SHP77 treated with DMSO at 0.1 percent for 48 hours (cell line): ENCODE measurements around the gene CDKN2B-AS1.
"Not testable (repeated sequence)": the region's sequence is repeated elsewhere in the genome, so short reads cannot be mapped to it uniquely, and the experiment has no call there.

ENCODE experiments used
- DNase-seq: peaks from one replicate; lab custom pipeline; 2025; lab: John Stamatoyannopoulos, UW

CDKN2B-AS1 gene

DNA sequence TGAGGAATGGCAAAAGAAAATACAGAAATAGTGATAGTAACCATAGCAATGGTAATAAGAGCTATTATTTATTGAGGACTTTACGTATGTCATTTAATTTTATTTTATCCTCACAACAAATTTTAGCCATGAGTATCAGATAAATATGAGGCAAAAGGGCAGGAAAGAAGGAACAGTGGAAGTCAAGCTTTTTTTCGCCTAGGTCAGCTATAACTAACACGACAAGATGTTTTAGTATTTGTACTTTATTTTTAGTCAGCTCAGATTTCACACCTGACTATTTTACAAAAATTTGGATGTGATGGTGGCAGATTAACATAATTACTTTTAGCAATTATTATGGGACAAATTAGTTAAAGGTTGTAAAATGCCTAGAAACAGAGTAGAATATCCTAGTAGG is 49.3 kb downstream of the CDKN2B-AS1 start:
- DNase-seq: no peak

DNA sequence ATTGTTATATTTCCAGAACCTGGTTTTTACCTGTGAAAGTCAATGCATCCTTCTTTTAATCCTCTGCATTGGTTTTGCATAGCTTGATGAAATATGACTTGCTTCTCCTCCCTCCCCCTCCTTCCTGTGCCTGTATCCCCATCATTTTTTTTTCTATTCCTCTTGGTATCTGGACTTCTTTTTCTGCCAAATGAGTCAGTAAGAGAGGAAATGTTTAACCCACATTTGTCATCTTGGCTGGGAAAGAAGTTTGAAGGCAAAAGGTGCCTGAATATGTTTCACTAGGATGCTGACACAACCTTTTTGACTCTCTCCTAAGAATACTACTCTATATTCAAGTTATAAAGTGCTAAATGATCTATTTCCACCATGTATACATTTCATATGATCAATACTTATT is 50.0 kb downstream of the CDKN2B-AS1 start:
- DNase-seq: no peak

- no peak for DNase-seq
Measured at GRCh38 chr9:22045423-22045822, 50.8 kb downstream of the CDKN2B-AS1 start.

GRCh38 chr9:22046243-22046885 is 51.8 kb downstream of the CDKN2B-AS1 start:
- DNase-seq: no peak

GRCh38 chr9:22047596-22047995 is 53.0 kb downstream of the CDKN2B-AS1 start:
- no peak for DNase-seq

DNA sequence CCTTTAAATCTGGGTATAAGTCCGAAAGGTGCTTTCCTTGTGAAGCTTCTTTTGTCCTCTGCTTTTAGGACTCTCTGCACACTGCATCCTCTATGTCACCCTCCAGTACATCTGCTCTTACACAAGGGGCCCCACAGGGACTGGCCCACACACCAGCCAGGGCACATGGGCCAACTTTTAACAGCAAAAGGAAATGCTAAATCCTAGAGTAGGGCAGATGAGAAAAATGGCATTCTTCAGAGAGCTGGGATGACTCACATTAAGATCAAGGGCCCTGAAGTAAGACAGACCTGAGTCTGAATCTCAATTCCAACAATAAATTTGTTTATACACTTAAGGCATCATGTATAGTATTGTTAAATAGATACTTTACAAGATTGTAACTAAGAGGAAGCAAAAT is 54.8 kb downstream of the CDKN2B-AS1 start:
- DNase-seq: no peak

DNA sequence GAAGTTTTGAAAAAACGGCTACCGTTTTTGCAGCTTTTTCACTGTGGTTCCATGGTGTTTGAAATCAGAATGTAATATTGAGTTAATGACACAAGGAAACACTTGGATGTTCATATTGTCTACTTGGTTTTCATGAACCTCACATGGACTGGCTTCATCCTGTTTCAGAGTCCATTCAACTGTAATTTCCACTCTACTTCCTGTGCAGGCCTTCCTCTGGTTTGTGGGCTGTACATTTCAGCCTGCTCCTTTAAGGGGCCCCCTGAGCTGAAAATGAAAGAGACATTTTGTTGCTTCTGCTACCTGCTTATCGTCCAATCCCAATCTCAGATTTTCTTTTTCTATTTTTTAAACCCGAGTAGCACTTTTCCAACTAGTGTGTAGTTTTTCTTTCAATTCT is 56.3 kb downstream of the CDKN2B-AS1 start:
- DNase-seq: no peak

- no peak for DNase-seq
Measured at GRCh38 chr9:22052376-22052945, 57.9 kb downstream of the CDKN2B-AS1 start.

DNA sequence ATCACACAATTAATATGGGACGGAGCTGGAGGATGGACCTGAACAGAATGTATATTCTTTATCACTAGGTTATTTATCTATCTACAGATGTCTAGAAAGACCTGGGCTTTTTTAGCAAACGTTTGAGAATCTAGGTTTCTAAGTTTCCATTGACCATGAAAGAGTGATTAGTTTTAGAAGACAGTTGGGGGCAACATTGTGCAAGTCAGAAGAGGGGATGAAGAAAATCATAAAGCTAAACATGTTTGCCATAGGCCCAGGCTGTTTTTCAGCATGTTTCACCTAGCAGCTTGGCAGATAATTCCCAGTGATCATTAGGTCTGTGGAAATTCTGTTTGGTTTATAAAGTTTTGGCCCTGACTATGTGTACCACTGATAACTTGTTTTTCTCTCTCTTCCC is 58.6 kb downstream of the CDKN2B-AS1 start:
- no peak for DNase-seq

DNA sequence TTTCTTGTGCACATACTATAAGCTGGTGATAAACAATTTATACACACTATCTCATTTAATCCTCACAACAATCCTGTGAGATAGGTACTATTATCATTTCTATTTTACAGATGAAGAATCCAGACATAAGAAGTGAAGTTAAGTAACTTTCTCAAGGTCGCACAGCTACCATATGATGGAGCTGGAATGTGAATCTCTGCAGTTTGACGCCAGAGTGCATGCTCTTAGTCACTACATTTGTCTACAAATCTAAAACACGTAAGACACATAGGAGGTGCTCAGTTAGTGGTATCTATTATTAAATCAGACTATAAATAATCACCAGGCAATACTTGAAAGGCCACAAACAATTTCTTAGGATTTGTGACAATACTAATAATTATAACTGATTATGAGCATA is 59.5 kb downstream of the CDKN2B-AS1 start:
- DNase-seq: no peak

DNA sequence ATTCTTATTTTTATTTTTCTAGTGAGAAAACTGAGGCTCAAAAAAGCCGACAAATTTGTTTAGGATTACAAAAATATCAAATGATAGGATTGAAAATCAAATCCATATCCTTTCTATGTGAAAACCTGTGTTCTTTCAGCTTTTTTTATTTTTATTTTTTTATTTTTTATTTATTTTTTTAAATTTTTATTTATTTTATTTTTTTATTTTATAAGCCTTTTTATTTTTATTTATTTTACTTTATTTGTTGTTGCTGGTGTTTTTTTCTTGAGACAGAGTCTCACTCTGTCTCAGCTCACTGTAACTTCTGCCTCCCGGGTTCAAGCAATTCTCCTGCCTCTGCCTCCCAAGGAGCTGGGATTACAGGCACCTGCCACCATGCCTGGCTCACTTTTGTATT is 59.9 kb downstream of the CDKN2B-AS1 start:
- DNase-seq: no peak

DNA sequence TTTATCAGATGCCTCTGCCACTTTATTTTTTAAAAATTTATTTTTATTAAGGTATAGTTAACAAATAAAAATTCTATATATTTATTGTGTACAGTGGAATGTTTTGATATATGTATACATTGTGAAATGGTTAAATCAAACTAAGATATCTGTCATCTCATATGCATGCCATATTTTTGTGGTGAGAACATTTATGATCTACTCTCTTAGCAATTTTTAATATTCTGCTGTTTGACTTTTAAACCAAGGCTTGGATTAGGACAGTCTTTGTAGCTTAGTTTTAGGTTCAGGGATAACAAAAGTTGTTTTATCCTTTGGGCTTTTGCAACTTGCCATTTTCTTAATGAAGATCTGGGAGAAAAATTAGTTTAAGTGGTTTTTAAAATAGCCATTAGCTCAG is 60.5 kb downstream of the CDKN2B-AS1 start:
- no peak for DNase-seq

- no peak for DNase-seq
Measured at GRCh38 chr9:22056402-22056801, 61.8 kb downstream of the CDKN2B-AS1 start.

GRCh38 chr9:22057972-22058371 is 63.4 kb downstream of the CDKN2B-AS1 start:
- not testable (repeated sequence) for DNase-seq

- no peak for DNase-seq
Measured at GRCh38 chr9:22060831-22061383, 66.3 kb downstream of the CDKN2B-AS1 start.

DNA sequence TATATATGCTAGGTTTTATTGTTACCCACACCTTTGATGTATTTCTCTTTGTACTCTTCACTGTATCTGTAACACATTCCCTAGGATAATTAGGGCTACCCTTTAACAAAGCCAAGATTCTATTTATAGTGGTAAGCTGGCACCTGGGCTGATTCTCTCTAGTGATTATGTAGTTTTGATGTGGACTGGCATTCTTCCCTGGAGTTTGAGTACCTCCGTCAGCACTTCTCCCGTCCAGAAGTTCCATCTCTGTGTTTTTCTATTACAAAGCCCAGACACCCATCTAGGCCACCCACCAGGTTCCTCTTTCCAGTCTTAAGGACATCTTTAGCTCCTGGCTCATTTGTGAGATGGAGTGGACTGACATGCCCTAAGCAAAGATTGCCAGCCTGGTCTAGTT is 70.4 kb downstream of the CDKN2B-AS1 start:
- DNase-seq: no peak

DNA sequence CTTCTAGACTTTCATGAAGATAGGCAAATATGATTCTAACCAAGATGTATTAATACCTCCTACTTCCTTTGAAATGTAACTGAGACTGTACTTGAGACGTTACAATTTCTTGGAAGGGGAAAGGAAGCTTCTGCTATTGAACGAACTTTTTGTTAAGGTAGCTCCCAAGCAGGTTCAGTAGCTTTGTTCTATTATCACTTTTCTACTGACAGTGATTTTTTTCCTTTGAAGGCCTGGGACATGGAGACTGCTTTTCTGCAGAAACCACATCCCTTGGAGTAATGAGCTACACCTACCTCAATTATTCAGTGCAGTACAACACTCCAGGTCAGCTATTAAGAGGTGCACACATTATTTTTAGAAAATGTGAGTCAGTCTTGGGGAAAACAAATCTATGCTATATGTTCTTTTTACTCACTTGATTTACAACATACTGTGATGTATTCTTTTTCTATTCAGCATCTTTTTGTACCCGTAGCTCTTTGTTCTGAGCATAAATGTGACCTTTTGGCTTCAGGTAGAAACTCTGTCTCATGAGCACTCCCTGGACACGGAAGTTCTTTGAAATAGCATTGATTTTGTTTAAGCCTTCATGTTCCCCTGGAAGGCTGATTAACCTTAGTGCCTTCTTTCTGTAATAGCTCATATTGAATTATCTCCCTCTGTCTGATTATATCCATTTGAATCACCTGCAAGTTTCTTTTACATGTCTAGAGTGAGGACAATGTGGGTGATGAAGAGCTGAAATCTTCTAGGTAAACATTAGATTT is 71.0 kb downstream of the CDKN2B-AS1 start:
- no peak for DNase-seq

DNA sequence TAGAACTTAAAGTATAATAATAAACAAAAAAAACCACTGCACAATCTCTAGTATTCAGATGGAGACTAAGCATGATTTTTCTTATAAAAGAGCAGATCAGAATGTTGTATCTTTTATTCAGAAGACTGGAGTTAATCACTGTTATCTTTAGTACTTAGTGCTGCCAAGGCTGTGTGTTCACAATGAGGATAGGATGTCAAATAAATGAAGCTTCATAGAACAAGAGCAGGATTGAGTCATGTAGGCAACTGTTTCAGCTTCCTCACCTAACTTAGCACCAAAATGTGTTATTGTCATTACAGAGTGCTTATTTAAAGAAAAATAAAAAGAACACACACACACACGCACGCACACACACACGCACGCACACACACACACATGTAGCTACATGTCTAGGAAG is 72.6 kb downstream of the CDKN2B-AS1 start:
- DNase-seq: no peak

GRCh38 chr9:22068369-22068768 is 73.8 kb downstream of the CDKN2B-AS1 start:
- no peak for DNase-seq

GRCh38 chr9:22073349-22073748 is 78.8 kb downstream of the CDKN2B-AS1 start:
- DNase-seq: no peak

DNA sequence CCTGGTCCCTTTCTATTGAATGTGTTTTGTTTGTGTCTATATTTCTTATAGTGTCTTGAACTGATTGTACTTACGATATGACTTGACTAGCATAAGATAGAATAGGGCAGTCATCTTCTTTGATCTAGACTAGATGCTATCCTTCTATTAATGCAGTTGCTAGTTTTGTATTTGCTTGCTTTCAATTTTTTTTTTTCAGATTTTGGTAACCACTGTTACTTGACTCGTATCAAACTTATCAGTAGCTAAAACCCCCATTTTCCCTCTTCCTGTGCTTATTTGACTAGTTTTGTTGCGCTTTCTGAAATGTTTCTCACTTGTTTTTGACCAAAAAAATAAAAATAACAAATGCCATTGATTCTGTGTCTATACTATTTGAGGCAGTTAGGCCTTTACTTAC is 83.5 kb downstream of the CDKN2B-AS1 start:
- no peak for DNase-seq

DNA sequence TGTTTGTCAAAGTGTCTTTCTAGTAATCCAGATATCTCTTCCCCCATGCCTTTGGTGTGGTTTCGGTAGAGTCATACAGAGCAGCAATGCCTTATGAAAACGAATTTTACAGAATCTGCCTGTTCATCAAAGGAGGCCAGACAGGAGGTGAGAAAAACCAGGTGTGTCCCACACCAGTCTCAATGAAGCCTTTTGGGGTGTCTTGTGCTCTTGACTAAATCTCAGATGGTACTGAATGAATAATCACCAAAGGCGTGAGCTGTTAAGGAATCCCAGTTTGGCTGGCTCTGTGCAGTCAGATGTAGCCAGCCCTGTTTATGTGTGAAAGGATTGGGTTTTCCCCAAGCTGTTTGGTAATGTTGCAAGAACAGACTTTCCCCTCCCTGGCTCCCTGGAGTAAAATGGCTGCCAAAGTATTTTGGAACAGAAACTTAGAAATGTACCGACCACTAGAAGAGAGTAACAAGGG is 85.3 kb downstream of the CDKN2B-AS1 start:
- no peak for DNase-seq
